A549 (cell line): ENCODE data around the gene ATP8A2. TPM values are rescaled to one million over a fixed set of nuclear protein-coding genes. Genes with fewer than 3 reads are reported as not detected.

ENCODE experiments used
- ATAC-seq, 2 experiments: fragments of 200-7000 bp in 1 of 2; fragments of >200 bp in 1 of 2; cut with Nextera tagmentation in 1 of 2; cut with Tn5 transposase in 1 of 2; 3 replicates each; pipeline versions ENCODE4 v1.8.0 to v1.9.1; 2018 to 2020; ENCODE audit warnings: mild to moderate bottlenecking in 1 of 2, moderate library complexity in 1 of 2
- CTCF ChIA-PET: fragments of 300-600 bp; sonication (Branson Sonifier 250); formaldehyde crosslinking; extraction: SDS; loops from one replicate; lab custom pipeline; 2021; ENCODE audit warnings: antibody characterized with exemption, inconsistent platforms; lab: Yijun Ruan, JAX
- POLR2A ChIA-PET: fragments of 350-600 bp; formaldehyde crosslinking; extraction: SDS; loops from one replicate; lab custom pipeline; 2021; ENCODE audit warnings: antibody characterized with exemption, inconsistent platforms; lab: Yijun Ruan, JAX
- DNase-seq, 2 experiments: peaks; one replicate each; pipeline versions ENCODE4 v3.0.0 to v3.0.0-alpha.2; 2011 to 2016; ENCODE audit warnings: low read depth in 1 of 2, low spot score in 1 of 2
- FAIRE-seq: peaks from 2 replicates; lab custom pipeline; 2011; peaks lifted over from hg19 to GRCh38; lab: Jason Lieb, UNC
- H3K27ac ChIP-seq, 2 experiments: fragments of >200 bp; sonication (Bioruptor Twin); formaldehyde crosslinking; 3 replicates each; pipeline ENCODE4 v1.5.1; 2016 to 2017
- H3K4me1 ChIP-seq: fragments of >200 bp; sonication (Bioruptor Twin); formaldehyde crosslinking; 3 replicates; pipeline ENCODE4 v1.6.1; 2016
- H3K4me2 ChIP-seq: fragments of >200 bp; sonication (Bioruptor Twin); formaldehyde crosslinking; 3 replicates; pipeline ENCODE4 v1.6.1; 2016
- H3K4me3 ChIP-seq: fragments of >200 bp; sonication (Bioruptor Twin); formaldehyde crosslinking; 3 replicates; pipeline ENCODE4 v1.5.1; 2016
- H3K9me3 ChIP-seq: fragments of >200 bp; sonication (Bioruptor Twin); formaldehyde crosslinking; 3 replicates; pipeline ENCODE4 v1.6.1; 2016
- BCL3 ChIP-seq: fragments of >200 bp; sonication (Bioruptor Twin); formaldehyde crosslinking; IDR thresholded peaks from 3 replicates; pipeline ENCODE4 v1.6.1; 2016
- CHD2 ChIP-seq: fragments of 150-350 bp; IDR thresholded peaks from 2 replicates; pipeline ENCODE4 v1.6.1; 2014; ENCODE audit warnings: low read length; ENCODE audit not compliant: partially characterized antibody
- CHD4 ChIP-seq: fragments of 200-600 bp; sonication (generic); IDR thresholded peaks from 2 replicates; pipeline ENCODE4 v1.6.1; 2016; ENCODE audit warnings: antibody characterized with exemption, mild to moderate bottlenecking, borderline replicate concordance
- ELK1 ChIP-seq: fragments of 150-350 bp; IDR thresholded peaks from 2 replicates; pipeline ENCODE4 v1.6.1; 2014; ENCODE audit warnings: low read depth, mild to moderate bottlenecking, low read length
- ESRRA ChIP-seq: fragments of 150-350 bp; IDR thresholded peaks from 2 replicates; pipeline ENCODE4 v1.6.1; 2014; ENCODE audit warnings: mild to moderate bottlenecking, low read length, borderline replicate concordance
- FOSB ChIP-seq: fragments of 250-450 bp; sonication (Bioruptor Pico); IDR thresholded peaks from 2 replicates; pipeline ENCODE4 v1.5.0; 2020; ENCODE audit warnings: mild to moderate bottlenecking, moderate library complexity
- FOXS1 ChIP-seq: fragments of 250-450 bp; sonication (Bioruptor Pico); IDR thresholded peaks from 2 replicates; pipeline ENCODE4 v1.5.0; 2020; ENCODE audit warnings: mild to moderate bottlenecking, moderate library complexity
- HDAC2 ChIP-seq: fragments of 200-600 bp; sonication (generic); IDR thresholded peaks from 2 replicates; pipeline ENCODE4 v1.6.1; 2016
- HEYL ChIP-seq: fragments of 250-450 bp; sonication (Bioruptor Pico); IDR thresholded peaks from 2 replicates; pipeline ENCODE4 v1.8.0; 2021; ENCODE audit warnings: mild to moderate bottlenecking, moderate library complexity
- MAFK ChIP-seq: fragments of 450-650 bp; IDR thresholded peaks from 2 replicates; pipeline ENCODE4 v1.6.1; 2014; ENCODE audit not compliant: partially characterized antibody
- MAZ ChIP-seq: fragments of 150-350 bp; IDR thresholded peaks from 2 replicates; pipeline ENCODE4 v1.6.1; 2014; ENCODE audit warnings: antibody characterized with exemption, low read depth, low read length, borderline replicate concordance
- MYC ChIP-seq: IDR thresholded peaks from 2 replicates; pipeline ENCODE4 v1.6.1; 2012; ENCODE audit warnings: mild to moderate bottlenecking, inconsistent platforms, low read length, improper control_type of control experiment, borderline replicate concordance
- POLR2A ChIP-seq: IDR thresholded peaks from 2 replicates; pipeline ENCODE4 v1.6.1; 2012; ENCODE audit warnings: mild to moderate bottlenecking, low read length
- RCOR1 ChIP-seq: fragments of 150-350 bp; IDR thresholded peaks from 2 replicates; pipeline ENCODE4 v1.6.1; 2014; ENCODE audit warnings: antibody characterized with exemption, low read length, low read depth
- SMC3 ChIP-seq: fragments of >200 bp; sonication (Bioruptor Twin); formaldehyde crosslinking; IDR thresholded peaks from 3 replicates; pipeline ENCODE4 v1.6.1; 2018; ENCODE audit warnings: inconsistent platforms
- SREBF2 ChIP-seq: fragments of 450-650 bp; IDR thresholded peaks from 2 replicates; pipeline ENCODE4 v1.6.1; 2014; ENCODE audit warnings: mild to moderate bottlenecking, moderate library complexity
- ZFP36 ChIP-seq: fragments of 450-650 bp; IDR thresholded peaks from 2 replicates; pipeline ENCODE4 v1.6.1; 2014; ENCODE audit warnings: borderline replicate concordance; ENCODE audit not compliant: partially characterized antibody
- ZSCAN20 ChIP-seq: fragments of 250-450 bp; sonication (Bioruptor Pico); IDR thresholded peaks from 2 replicates; pipeline ENCODE4 v1.8.0; 2022; ENCODE audit warnings: mild to moderate bottlenecking, moderate library complexity
- WGBS: methylation state at CpG from one replicate; pipeline ENCODE4 v1.1.6; 2017; ENCODE audit errors: missing lambda C conversion rate; 5-methylcytosine and 5-hydroxymethylcytosine counted together
- polyA plus RNA-seq, 4 experiments: library from polyadenylated mRNA; depleted of rRNA in 3 of 4; stranded (reverse); fragments of >200 nt; fragmentation: RNase III in 1 of 4; extraction: RNeasy Plus Mini Kit Qiagen cat#74134 plus additional on column Dnase treatment in 1 of 4; gene quantifications; 2 replicates in 3 of 4; 3 replicates in 1 of 4; pipeline ENCODE4 v1.2.3, GENCODE V29; 2011 to 2017

Gene ATP8A2
- polyA plus RNA-seq, 2 of the 4 experiments (the other 2 are of a cell fraction) = 0.03 TPM; not detected in 1

GRCh38 chr13:25654322-25654721, 282.5 kb downstream of the ATP8A2 start (continued):
- TF ChIP-seq BCL3 = no peak

- FAIRE-seq (no peak), DNase-seq (no peak), ATAC-seq (no peak)
- Histone ChIP-seq H3K4me3 (no peak overlapping the region), H3K9me3 (no peaks in the 10 kb centered on the region), H3K27ac (no peak overlapping the region), H3K4me2 (no peak overlapping the region), H3K4me1 (no peaks in the 10 kb centered on the region)
- POLR2A ChIA-PET = no interaction called here
- no peak for TF ChIP-seq RCOR1
- no peak for TF ChIP-seq MYC
- no peak for TF ChIP-seq MAZ
- no peak for TF ChIP-seq ELK1
- TF ChIP-seq SREBF2 = no peak
- no peak for TF ChIP-seq ZSCAN20 (CRISPR knock-in tag)
- no peak for TF ChIP-seq POLR2A
- TF ChIP-seq FOSB = no peak
- TF ChIP-seq HEYL = no peak
- no peak for TF ChIP-seq FOXS1
- CTCF ChIA-PET = no interaction called here
- WGBS = 16% methylated on average over 3 of the region's 3 CpGs
Measured at GRCh38 chr13:25657157-25657556, 285.4 kb downstream of the ATP8A2 start.

DNA sequence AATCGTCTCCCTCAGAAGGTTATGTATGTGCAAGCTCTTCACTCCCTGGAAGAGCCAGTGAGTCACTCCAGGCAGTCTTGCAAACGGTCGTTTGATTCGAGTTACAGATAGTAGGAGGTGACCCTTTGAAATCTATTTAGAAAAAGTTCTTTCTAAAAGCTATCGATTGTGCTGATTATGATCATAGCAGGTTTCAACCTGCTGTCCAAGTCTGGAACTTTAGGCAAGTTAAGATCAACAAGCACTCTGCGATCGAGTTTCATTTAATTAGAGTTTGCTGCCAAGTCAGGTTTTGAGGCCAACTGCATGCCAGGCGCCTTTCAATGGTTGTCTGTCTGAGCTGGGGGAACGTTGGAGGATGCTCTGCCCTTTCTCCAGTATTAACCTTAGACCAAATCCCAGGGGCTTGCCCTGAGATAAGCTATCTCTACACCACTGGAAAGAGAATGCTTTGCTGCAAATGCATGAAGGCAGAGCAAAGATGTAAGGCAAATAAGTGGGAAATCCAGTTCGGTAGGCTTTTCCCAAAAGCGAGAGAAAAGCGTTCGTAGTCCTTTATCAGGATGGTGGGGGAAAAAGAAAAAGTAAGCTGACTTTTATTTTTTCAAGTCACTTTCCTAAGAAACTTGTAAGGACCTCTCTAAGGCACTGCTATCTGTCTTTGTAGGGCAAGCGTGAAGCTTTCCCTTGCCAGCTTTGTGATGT, 287.5 kb downstream of the ATP8A2 start:
- TF ChIP-seq SMC3 (no peak), POLR2A (no peak), CHD4 (no peak), ESRRA (no peak), HDAC2 (no peak), ZFP36 (no peak)
- POLR2A ChIA-PET = no interaction called here
- Histone ChIP-seq H3K9me3 (no peaks in the 10 kb centered on the region), H3K27ac (no peak overlapping the region), H3K4me3 (no peak overlapping the region), H3K4me1 (no peaks in the 10 kb centered on the region), H3K4me2 (no peak overlapping the region)
- no peak for ATAC-seq
- 21% methylated on average over 14 of the region's 14 CpGs for WGBS
- CTCF ChIA-PET = interaction anchor here (0.8 kb wide), 1 partner anchor 85 kb away, joined by 3 read pairs; no protein-coding TSS in a partner anchor
- DNase-seq = no peak
- FAIRE-seq = no peak

DNA sequence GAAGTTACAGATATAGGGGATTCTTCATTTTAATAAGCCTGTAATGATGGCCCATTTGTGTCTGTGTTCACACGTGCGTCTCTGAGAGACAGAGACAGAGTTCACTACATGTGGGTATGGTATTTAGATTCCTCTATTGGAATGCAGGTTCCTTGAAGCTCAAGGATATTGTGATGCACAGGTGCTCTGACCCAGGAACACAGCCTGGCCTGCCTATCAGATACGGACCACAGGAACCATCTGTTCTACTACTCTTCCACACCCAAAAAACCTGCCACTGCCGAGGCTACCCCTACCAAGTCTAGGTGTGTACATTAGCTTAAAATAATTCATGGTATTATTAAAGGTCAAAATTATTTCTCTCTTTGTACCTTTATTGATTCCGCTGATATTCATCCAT, 289.2 kb downstream of the ATP8A2 start:
- Histone ChIP-seq H3K9me3 (no peaks in the 10 kb centered on the region), H3K4me2 (no peak overlapping the region), H3K4me1 (no peaks in the 10 kb centered on the region), H3K4me3 (no peak overlapping the region), H3K27ac (no peak overlapping the region)
- 24% methylated on average over 5 of the region's 5 CpGs for WGBS
- ChIA-PET CTCF (interaction anchor here (0.8 kb wide), 1 partner anchor 24 kb away, joined by 3 read pairs; no protein-coding TSS in a partner anchor), POLR2A (no interaction called here)
- DNase-seq (no peak), ATAC-seq (no peak), FAIRE-seq (no peak)
- no peak for TF ChIP-seq CHD2
- no peak for TF ChIP-seq MAFK
